SU-DHL-6 (cell line): ENCODE measurements around the gene IFITM2.

Experiments used
- CTCF ChIP-seq: fragments of 200-600 bp; sonication (generic); IDR thresholded peaks from one replicate; pipeline ENCODE4 v1.5.1; 2017; ENCODE audit warnings: antibody characterized with exemption, mild to moderate bottlenecking, low read length, moderate library complexity; ENCODE audit not compliant: insufficient read depth, poor library complexity, severe bottlenecking
- EZH2phosphoT487 ChIP-seq: fragments of 200-600 bp; sonication (generic), shearing (Covaris generic); conservative IDR thresholded peaks from 2 replicates; pipeline ENCODE4 v1.6.1; 2018; ENCODE audit warnings: mild to moderate bottlenecking, antibody characterized with exemption, low read length, moderate library complexity, mixed read lengths

- TF ChIP-seq CTCF (no peak), EZH2phosphoT487 (no peak)
These were observed 26.7 kb upstream of the IFITM2 start for GRCh38 chr11:280706-281485.
